GM18909 (cell line): Measurements from ENCODE around the gene RALGAPA1.

ENCODE experiments used
- ATAC-seq: cut with Tn5 transposase; IDR thresholded peaks from one replicate; pipeline ENCODE4 v1.9.1; 2021; ENCODE audit warnings: mild to moderate bottlenecking; ENCODE audit not compliant: unreplicated experiment, poor library complexity

RALGAPA1 gene

DNA sequence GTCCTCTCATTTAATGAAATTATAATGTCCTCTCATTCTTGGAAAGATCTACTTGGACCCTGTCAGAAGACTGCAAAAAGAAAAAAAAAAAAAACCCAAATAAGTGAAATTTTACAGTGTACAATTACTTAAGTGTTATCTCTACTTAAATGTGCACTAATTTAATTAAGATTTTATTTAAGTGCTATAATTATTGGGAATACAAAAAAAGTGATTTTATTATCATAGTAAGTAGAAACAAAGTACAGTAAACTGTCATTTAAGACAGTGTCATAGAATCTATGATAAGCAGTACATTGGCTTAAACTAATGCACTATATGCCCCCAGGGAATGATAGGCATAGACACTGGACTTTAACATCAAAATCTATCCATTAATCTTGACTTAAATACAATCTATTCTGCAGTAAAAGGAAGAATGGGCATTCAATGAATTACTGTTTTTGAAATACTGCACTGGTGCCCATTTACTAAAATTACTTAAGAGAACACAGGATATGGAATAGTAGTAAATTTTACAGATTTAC, 251.8 kb downstream of the RALGAPA1 start:
- no peak for ATAC-seq

DNA sequence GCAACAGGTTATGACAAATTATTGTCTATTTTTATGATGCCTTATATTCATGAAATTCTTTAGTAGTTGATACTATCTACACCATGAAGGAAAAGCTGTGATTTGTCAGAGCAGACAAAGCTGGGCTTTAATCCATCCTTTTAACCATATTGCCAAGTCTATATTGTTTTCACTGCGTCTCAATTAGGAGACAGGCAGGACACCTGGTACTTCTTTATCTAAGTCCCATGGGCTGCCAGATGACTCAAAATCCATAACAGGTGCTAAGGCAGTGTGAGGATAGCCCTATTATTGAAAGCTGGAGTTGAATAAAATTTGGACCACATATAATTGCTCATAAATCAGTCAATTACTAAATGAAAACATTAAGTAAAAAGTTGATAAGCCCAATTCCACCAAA, 252.5 kb downstream of the RALGAPA1 start:
- no peak for ATAC-seq

DNA sequence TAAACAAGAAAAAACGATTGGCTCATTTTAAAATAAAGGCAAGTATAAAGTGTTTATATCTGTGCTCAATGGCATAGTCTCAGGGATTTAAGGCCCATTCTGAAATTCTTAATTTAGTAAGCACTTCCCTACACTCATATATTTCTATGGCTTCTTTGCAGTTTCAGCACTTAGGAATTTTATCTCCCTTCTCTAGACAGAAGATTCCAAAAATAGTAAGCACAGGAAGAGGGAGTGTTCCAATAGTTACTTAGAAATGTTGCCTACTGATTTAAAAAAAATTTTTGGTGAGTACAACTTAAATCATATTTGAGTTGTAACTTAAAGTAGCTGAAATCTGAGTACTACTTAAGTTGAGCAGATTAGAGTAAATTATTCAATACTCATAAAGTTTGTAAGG, 255.3 kb downstream of the RALGAPA1 start:
- ATAC-seq, result no peak

DNA sequence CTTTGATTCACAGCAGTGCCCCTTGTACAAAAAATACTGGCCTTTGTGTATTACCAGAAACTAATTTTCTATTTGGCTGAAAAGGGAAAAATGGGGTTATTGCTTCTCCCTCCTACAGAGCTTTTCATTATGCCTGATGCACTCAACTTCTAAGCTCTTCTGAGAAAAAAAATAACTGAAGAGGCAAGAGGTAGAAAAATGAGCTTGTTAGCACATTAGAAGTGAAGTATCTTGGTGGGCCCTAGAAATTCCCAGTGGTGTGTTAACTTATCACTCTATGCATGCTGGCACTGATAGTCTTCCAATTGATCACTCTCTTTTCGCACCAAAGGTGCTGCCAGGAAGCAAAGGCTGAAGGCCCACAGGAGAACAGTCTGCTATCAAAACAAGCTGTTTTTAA, 258.0 kb downstream of the RALGAPA1 start:
- ATAC-seq, result no peak

DNA sequence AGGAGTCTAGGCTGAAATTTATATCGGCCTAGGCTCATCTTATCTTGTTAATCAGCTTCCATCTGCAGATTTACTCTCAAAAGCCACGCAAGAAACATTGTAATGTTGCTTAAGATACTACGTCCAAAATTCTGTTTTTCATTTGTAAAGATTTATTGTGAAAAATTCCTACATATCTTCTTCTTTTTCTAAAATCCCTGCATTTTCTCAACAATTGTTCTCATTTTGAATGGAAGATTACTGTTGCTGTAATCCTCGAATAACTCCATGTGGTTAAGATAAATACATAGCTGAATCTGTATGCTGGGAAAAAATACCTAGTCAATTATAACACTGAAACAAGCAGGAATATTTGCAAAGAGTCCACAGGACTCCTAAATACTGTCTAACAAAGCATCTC, 259.5 kb downstream of the RALGAPA1 start:
- no peak for ATAC-seq

DNA sequence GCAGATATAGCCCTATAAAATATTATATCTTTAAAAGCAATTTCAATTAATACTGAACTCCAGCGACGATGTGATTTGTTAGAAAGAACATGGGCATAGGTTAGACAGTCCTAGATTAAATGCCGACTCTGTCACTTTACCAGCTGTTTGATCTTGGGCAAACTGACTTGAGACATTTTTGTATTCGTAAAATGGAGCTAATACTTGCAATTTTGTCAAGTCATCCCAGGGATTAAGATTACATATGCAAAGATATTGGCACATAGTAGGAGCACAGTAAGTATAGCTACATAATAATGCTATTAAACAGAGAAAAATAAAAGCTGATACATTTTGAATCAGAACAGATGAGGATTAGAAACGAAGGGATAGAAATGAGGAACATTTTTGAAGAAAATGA, 266.1 kb downstream of the RALGAPA1 start:
- no peak for ATAC-seq

DNA sequence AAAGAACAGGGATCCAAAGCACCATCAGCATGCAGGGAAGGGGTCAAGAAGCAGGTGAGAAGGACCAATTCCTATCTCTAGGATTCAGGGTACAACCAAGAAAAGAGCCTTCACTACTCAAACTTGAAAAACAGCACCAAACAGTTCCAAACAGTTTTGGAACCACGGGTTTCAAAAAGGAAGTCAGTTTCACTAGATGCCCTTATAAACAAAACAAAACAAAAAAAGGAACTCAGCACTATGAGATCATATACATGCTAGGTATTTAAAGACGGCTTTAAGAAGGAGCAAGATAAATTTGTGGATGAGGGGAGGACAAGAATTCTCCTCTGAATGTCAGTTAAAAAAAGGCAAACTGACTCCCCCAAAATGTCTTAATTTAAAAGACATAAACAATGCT, 269.1 kb downstream of the RALGAPA1 start:
- no peak for ATAC-seq

DNA sequence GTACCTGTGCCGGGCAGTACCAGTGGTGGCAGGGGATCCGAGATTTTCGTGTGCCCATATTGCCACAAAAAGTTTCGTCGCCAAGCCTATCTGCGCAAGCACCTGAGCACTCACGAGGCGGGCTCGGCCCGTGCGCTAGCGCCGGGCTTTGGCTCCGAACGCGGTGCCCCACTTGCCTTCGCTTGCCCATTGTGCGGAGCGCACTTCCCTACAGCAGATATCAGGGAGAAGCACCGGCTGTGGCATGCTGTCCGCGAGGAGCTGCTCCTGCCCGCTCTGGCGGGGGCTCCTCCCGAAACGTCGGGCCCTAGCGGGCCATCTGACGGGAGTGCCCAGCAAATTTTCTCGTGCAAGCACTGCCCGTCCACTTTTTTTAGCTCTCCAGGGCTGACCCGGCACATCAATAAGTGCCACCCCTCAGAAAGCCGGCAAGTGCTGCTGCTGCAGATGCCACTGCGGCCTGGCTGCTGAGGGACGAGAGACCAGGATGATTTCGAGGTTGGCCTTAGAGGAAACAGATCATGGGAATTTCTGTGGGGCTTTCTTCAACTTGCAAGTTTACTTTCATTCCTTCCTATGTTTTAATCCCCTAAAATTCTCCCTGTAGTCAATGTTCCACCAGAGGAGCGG, 273.5 kb downstream of the RALGAPA1 start:
- no peak for ATAC-seq

DNA sequence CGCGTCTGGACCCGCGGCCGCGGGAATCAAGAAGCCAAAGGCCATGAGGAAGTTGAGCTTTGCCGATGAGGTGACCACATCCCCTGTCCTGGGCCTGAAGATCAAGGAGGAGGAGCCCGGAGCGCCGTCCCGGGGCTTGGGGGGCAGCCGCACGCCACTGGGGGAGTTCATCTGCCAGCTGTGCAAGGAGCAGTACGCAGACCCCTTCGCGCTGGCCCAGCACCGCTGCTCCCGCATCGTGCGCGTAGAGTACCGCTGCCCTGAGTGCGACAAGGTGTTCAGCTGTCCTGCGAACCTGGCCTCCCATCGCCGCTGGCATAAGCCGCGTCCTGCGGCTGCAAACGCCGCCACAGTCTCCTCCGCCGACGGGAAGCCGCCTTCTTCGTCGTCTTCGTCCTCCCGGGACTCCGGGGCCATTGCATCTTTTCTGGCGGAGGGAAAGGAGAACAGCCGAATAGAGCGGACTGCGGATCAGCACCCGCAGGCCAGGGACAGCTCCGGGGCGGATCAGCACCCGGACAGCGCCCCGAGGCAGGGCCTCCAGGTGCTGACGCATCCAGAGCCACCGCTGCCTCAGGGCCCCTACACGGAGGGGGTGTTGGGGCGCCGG, 274.1 kb downstream of the RALGAPA1 start:
- ATAC-seq, result peak; percentile 56

DNA sequence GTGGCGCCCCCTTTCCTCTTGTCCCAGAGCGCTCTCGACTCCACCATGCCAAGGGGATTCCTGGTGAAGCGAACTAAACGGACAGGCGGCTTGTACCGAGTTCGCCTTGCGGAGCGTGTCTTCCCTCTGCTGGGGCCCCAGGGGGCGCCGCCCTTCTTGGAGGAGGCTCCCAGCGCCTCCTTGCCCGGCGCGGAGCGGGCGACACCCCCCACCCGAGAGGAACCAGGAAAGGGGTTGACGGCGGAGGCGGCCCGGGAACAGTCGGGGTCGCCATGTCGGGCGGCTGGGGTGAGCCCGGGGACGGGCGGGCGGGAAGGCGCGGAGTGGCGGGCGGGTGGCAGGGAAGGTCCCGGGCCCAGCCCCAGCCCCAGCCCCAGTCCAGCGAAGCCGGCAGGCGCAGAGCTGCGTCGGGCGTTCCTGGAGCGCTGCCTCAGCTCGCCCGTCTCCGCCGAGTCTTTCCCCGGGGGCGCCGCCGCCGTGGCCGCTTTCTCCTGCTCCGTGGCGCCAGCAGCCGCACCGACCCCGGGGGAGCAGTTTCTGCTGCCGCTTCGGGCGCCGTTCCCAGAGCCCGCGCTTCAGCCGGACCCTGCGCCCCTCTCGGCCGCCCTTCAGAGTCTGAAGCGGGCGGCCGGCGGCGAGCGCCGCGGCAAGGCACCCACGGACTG, 274.8 kb downstream of the RALGAPA1 start:
- ATAC-seq, result peak; percentile 33

DNA sequence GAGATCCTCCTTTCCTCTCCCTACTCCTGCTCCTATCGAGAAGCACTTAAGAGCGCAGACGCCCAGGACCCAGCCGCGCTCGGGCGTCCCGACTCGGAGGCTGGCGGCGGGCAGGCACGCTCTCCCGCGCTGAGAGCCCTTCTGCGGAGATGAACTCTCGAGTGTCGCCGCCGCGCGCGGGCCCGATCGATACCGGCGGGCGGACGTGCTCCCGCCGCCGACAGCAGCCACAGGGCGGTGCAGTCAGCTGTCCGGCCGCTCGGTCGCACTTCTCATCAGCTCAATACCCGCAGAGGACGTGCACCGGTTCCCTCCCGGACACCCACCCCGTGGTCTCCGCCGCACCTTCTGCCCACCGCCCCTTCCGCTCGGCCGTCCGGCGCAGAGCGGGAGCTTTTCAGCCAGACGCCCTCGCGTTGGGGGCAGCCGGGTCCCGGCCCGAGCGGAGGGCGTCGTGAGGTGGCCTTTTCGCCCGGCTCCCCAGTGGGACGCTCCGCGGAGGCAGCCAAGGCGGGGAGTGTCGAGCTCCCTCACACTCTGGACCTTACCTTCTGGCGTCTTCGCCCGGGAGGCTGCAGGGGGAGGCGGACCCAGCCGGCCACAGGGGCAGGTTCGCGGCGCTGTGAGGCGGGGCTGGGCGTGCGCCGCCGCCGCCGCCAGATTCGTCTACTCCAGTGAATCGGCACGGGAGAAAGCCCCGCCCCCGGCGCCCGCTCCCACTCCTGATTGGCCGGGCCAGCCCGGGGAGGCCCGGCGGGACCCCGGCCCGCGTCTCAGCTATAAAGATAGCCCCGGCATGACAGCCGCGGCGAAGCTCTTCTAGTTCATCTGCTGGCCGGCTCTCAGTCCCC, 275.5 kb downstream of the RALGAPA1 start, which contains the start of gene INSM2:
TSS of gene INSM2 (plus strand) at position 808 of the 851 bp plus-strand sequence. CDS start 89 bp downstream, outside the sequence.
- ATAC-seq, result peak; percentile 79

DNA sequence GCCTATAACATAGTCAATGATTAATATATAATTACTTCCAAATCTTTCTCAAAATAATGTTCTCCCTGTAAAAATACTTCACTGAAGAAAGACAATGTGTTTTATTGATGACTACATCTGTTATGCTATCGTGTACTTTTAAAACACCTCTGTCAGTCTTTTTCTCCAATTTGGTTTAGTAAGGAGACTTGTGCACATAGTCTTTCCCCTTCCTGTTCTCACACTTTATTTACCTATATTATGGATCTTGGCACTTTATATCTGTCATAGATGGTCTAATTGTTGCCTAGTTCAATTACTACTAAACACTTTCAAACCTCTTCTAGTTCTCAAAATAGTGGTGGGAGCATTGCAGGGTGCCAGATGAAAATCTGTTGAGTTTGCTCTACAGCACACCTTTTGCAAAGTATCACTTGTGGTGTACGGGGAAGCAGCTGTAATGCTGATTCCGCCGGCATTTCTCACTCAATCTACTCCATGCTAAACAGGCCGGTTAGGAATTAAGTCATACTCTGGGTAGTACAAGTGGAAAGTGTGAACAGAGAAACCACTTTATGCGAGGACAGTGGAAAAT, 276.2 kb downstream of the RALGAPA1 start:
- peak; percentile 7 for ATAC-seq

DNA sequence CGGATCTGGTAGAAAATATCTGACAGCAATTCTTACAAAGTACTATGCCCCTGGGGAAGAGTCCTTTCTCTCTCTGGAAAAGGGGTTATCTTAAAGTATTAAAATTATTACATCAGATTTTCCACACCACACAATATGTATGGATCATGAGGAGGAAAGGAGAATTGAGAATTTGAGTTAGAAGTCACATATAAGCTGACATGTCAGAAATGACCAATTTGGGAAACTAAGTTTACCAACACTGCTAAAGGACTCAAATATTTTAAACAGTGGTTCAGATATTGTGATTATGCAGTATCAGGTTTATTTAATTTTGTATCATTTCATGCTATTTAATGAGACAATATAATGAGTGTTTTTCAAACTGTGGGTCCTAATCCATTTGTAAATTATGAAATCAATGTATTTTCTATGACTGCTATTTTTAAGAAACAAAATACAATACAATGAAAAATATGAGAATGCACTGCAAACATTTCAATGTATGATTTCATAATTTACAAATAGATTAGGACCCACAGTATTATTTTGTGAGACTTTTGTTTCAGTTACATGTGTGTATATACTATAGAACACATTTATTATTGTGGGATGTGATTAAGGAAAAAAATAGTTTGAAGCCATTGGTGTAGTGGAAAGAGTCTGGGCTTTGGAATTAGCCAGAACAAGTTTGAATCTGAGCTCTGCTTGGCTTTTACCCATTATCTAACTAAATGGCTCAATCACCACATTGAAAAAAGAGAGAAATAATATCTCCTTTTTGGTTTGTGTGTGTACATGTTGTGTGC, 276.9 kb downstream of the RALGAPA1 start:
- no peak for ATAC-seq

DNA sequence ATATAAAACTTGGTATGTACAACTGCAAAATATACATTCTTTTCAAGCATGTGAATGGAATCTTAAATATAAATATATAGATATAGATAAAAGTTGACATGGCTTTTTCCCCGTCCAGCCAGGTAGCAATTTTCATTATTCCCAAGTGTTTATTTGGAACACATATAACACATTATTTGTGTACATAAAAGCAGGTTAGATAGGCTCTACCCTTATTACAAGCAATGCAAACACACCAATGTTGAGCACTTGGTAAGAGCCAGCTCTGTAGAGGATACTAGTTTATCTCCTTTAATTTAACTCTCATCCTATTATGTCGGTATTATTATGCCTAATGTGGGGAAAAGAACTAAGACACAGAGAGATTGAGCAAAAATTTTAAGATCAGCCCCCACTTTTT, 282.1 kb downstream of the RALGAPA1 start:
- ATAC-seq, result no peak

DNA sequence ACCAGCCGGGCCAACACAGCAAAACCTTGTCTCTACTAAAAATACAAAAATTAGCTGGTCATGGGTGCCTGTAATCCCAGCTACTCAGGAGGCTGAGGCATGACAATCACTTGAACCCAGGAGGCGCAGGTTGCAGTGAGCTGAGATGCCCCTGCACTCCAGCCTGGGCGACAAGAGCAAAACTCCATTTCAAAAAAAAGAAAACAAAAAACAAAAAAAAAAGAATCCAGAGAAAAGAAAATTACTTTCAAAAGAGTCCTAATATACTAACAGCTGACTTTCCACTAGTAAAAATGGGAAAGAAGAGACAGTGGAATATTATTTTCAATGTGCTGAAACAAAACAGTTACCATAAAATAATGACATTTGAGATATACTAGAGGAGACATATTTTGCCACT, 283.4 kb downstream of the RALGAPA1 start:
- ATAC-seq, result no peak

DNA sequence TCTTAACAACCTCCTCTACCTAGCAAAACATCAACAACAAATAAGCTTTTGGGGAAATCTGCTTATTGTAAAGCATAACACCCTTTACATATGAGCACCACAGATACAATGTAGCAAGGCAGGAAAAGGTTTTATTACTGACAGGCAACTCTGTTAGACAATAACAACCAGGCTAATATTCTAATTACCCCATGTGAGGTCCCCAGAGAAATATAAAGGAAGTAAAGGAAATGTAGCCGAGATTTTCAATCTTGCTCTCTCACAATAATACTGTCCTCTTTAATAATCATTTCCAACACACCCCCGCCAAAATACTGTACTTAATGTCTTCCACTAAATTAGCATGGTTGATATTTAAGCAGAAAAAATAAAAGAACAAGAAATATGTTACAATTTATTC, 289.1 kb downstream of the RALGAPA1 start:
- ATAC-seq, result no peak

DNA sequence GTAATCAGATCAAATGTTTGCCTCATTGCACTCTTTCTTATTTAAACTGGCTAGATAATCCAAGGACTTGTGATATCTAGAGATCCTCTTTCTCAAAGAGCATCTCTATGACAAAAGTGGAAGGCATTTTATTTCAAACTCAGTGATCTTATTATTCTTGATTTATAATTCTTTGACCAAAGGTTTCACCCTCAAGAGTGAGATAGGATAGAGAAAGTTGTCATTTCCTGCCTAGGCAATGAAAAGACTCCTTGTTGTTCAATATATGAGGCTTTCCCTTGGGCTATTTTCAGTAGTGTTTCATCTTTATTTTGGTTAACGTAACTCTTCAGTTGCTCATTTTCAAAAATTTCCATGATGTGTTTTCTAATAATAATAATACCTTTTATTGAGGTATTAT, 293.2 kb downstream of the RALGAPA1 start:
- ATAC-seq, result no peak

DNA sequence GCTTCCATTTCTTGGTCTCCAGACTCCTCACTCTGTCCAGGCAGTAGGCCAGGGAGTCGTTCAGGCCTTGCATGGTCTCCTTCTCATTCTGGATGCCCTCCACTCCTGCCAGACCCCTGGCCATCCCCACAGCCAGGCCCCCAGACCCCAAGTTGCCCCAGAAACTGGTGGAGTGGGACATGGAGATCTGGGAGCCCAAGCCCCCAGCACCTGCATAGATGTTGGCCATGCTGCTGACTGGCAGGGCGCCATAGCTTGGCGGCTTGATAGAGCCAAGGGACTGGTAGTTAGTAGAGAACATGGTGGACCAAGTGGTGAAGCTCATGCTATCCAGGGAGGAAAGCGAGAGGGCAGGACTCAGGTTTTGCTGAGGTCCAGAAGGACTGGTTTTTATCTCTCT, 296.3 kb downstream of the RALGAPA1 start:
- no peak for ATAC-seq

DNA sequence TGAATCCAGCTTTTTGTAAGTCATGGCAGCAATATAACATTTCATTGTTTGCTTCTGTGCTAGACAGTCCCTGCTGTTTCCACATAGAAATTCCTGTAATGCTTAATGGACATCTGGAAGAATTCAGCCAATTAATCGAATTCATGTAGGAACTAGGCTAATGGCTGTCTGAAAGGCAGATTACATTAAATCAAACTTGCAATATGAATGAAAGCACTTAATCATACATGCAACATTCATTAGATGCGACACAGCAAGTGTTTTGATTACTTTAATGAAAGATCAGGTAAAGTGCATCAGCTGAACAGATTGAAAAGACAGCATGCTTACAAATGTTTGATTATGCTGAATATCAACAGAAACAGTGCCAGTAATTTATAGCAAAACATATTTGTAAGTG, 299.2 kb downstream of the RALGAPA1 start:
- no peak for ATAC-seq

DNA sequence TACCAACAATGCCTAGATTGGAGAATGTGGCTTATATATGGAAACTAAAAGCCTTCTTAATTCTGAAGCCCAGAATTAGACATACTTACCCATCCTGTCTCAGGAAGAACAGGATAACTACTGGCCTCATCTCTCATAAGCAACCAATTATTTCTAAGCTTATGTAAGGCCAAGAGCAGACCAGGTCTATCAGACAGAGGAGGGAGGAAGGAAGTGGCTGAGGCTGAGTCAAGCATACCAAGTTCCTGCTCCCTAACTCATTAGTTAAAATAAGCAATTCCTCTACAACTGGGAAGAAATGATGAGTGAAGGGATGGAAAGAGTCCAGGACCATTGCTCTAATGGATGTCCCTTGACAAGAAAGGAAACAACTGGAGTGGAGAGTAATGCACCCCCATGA, 302.2 kb downstream of the RALGAPA1 start:
- no peak for ATAC-seq
